ENCODE results near the gene NTM.
A peak's percentile ranks its signal among the peaks of the same experiment; 100 is the strongest.
"Not testable (repeated sequence)": the region's sequence is repeated elsewhere in the genome, so short reads cannot be mapped to it uniquely, and the experiment has no call there.

Gene NTM

GRCh38 chr11:132050049-132050448 is 679.6 kb downstream of the NTM start:
- DNase-seq (ENCODE audit: low read depth) = no peak

- DNase-seq (ENCODE audit: low read depth) = no peak
Measured at GRCh38 chr11:132050577-132051165, 680.3 kb downstream of the NTM start.

- DNase-seq (ENCODE audit: low read depth) = no peak
Measured at GRCh38 chr11:132051704-132052103, 681.3 kb downstream of the NTM start.

GRCh38 chr11:132052342-132052741 is 681.9 kb downstream of the NTM start:
- no peak for DNase-seq (ENCODE audit: low read depth)

- DNase-seq (ENCODE audit: low read depth) = no peak
Measured at GRCh38 chr11:132052904-132053303, 682.5 kb downstream of the NTM start.

GRCh38 chr11:132054822-132055221 is 684.4 kb downstream of the NTM start:
- DNase-seq (ENCODE audit: low read depth) = peak; percentile 93

DNA sequence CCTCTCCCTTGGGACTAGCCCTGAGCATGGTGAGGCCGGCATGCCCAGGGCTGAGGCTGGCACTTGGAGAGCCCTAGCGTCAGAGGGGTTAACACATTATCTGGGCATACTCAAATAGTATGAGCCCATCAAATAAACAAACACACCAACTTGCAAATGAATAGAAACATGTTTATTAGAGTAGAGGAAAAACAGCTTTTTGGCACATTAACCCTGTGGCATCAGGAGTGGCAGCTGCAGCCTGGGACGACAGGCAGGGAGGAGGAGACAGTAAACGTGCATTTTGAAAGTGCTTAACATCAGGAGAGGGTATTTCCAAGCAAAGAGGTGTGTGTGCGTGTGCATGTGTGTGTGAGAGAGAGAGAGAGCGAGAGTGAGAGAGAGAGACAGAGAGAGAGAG is 684.9 kb downstream of the NTM start:
- no peak for DNase-seq (ENCODE audit: low read depth)

DNA sequence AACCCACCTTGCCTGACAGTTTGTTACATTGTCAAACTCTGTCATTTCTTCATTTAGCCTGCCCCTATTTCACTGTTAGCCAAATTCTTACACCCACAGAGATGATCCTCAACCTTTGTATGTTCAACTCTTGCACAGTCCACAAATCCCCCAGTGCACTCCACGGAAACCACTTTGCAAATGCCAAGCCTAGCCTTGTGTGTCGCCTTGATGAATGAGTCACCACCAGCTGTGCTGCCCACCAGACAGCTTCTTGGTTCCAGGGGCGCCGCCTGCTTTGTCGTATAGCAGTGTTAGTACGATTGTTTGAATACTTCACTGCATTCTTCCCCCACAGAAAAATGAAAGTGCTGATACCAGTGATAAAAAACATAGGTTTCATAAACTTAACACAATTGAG is 686.3 kb downstream of the NTM start:
- DNase-seq (ENCODE audit: low read depth) = peak; percentile 32

DNA sequence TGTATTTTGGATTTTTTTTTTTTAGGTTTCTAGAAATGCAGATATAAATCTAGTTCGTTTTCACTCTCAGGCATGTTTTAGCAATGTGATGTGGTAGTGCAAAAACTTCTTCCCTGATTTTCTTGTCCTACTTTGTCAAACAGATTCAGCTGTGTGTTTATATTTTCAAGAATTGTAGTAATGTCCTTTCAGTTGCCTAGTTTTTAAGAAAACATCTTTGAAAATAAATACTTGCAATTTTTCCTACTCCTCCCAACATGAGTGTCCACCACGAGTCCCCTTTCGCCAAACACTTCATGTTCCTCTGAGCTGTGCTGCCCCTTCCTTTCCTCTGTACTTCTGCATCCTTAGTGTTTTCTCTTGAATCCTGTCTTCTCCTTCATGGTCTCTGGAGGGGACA is 686.9 kb downstream of the NTM start:
- DNase-seq (ENCODE audit: low read depth) = no peak

DNA sequence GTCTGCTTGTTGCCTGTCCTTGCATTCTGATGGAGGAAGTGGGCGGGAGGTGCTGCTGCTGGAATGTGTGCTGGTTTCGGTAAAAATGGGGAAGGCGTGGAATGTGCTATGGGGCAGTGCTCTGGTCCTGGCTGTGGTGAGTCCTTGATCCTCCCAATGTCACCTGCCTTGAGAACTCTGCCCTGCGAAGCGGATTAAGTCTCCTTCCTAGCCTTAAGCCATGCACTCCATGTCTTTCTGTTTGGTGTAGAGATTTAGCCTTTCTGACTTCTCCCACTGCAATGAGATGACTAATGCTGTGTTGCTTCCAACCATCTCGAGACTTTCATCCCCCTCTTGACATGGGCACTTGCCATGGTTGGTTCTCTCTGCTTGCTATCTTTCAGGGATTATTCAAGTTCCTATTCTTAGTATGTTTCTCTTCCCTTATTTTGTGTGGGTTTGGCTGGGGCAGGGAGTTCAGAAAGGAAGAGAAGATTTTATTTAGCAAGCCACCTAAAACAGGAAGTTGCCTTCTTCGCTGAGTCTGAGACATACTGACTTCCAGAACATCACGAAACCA is 687.9 kb downstream of the NTM start:
- DNase-seq (ENCODE audit: low read depth) = peak; percentile 26

DNA sequence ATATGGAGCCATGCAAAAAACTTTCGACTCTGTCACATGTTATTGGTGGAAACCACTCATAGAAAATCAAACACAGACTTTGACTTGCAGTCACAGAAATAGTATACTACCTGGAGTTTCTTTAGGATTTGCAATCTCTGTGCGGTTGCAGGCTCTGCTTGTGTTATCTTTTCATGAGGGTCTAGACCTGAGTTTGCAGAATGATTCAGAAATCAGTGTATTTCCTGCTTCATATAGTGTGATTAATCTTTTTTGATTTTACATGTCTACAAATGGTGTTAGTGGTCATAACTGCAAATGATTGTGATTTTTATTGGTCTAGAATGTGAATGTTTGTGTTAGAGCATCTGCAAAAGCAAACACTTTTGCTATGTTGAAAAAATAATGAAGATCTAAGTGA is 690.2 kb downstream of the NTM start:
- peak; percentile 33 for DNase-seq (ENCODE audit: low read depth)

DNA sequence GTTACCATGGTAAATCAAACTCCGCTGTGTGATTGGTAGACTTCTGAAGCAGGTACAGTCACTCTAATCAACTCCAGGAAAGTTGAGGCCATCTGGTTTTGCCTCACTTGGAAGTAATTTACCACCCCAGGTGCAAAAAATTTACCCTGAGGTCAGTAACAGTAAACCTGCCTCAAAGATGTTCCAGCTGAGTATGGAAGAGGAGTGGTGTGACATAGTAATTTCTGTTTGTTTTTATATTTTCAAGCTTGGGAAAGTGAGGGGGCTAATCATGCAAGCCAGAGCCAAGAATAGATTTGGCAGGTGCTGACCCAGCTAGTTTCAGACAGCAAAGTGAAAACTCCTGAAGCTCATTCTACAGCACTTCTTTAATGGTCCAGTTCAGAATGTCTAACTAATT is 691.6 kb downstream of the NTM start:
- DNase-seq (ENCODE audit: low read depth) = no peak

DNA sequence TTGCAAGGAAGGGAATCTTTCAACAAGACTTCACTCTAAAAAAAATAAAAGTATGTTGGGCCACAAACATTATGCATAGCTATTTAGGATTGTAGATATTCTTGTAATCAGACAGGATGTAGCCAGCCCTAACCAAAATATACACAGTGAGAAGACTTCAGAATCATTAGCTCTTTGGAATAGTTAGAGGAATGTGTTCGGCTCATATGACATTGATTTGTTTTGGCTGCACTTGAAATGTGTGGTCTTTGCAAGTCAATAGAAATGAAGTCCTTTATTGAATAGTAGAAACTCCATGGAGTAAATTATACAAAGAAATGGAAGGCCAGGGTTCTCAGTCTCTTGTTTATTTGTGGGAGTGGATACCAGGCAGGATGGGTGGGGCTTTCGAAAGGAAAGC is 692.1 kb downstream of the NTM start:
- DNase-seq (ENCODE audit: low read depth) = no peak

GRCh38 chr11:132064987-132065620 is 694.7 kb downstream of the NTM start:
- DNase-seq (ENCODE audit: low read depth) = peak; percentile 98

DNA sequence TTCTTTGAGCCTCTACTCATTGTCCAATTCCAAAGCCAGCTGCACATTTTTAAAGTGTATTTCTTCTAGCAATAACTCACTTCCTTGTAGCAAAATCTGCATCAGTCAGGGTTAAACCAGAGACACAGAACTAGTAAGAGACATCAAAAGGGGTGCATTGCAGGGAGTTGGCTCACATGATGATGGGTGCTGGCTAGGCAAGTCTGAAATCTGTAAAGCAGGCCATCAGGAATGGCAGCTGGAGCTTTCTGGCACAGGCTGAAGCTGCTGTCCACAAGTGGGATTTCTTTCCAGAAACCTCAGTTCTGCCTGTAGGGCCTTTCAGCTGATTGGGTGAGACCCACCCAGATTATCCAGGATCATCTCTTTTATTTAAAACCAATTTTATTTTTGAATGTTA is 698.1 kb downstream of the NTM start:
- no peak for DNase-seq (ENCODE audit: low read depth)

- DNase-seq (ENCODE audit: low read depth) = not testable (repeated sequence)
Measured at GRCh38 chr11:132069593-132069992, 699.2 kb downstream of the NTM start.

DNA sequence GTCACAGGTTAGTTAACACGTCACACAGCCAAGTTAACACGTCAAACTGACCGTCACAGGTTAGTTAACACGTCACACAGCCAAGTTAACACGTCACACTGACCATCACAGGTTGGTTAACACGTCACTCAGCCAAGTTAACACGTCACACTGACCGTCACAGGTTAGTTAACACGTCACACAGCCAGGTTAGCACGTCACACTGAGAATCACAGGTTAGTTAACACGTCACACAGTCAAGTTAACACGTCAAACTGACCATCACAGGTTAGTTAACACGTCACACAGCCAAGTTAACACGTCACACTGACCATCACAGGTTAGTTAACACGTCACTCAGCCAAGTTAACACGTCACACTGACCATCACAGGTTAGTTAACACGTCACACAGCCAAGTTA is 700.5 kb downstream of the NTM start:
- DNase-seq (ENCODE audit: low read depth) = not testable (repeated sequence)

DNA sequence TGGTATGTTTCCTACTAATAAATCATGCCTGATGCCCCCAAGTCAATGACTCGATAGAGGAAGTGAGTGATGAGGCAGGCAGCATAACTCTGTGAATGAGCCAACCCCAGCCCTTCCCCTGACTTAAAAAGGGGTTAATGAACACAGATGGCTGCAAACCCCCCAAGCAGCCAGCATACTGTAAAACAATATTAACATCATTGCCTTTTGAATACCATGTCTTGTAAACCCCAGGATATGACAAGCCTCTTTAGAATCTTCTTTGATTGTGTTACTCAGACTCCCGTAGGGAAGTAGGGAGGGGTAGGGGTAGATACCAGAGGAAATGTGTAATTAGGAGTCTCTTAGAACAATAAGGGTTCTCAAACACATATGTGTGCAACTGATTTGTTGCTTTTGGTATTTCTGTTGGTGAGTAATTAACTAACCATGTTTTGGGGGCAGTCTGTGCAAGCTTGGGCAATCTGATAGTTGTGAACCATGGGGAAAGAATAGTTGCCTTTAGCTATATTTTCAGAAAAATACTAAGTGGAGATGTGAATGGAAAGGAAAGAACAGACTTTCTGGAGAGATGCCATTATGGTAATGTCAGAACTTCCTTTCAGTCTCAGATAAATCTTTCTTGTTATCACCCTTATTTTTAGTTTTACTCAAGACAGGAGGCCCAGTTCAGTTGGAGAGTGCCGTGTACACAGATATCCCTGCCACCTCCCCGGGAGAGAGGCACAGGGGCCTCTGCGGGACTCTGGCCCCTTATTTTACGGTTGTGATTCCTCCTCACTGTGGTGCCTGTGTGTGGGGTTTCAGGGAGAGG is 701.8 kb downstream of the NTM start:
- peak; percentile 99 for DNase-seq (ENCODE audit: low read depth)

DNA sequence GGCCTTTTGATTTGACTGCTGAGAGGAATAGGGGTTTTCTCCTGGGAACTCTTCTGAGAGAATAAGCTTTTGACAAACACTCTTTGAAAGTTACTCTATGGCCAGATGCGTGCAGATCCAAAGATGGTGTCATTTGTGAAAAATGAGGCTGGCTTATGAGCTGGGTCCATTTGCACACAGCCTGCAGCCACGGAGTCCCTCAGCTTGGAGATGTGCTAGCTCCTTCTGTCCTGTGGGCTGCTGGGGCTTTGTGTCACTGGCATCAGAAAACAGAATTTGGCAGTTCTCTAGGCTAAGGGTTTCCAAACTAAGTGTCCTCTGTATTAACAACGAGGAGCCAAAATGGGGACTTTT is 702.4 kb downstream of the NTM start:
- no peak for DNase-seq (ENCODE audit: low read depth)

DNA sequence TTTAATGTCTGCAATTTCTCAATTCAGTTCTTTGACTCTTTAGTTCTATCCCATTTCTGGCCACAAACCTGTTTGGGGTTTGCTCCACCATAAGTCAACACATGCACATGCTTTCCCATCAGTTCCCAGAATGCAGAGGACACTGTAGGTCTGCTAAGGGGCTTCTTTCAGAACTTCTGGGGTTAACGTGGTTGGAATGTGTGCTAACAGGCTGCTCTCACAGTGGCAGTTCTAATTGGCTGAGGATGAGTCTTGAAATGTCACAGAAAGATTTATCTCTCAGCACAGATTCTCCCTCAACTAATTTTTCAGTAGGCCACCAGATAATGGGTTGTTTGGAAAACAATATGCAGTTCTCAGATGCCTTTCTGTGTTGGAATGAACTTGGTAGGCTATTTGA is 703.4 kb downstream of the NTM start:
- no peak for DNase-seq (ENCODE audit: low read depth)

- no peak for DNase-seq (ENCODE audit: low read depth)
Measured at GRCh38 chr11:132075447-132075846, 705.0 kb downstream of the NTM start.

GRCh38 chr11:132077416-132077815 is 707.0 kb downstream of the NTM start:
- DNase-seq (ENCODE audit: low read depth) = no peak

All from ELR (cell line).